Hepatocyte (in vitro differentiated cells): ENCODE measurements around the gene ALPG. TPM values are rescaled to one million over a fixed set of nuclear protein-coding genes. Genes with fewer than 3 reads are reported as not detected.

ENCODE experiments used
- DNase-seq: peaks from one replicate; pipeline ENCODE4 v3.0.0-alpha.2; 2016; ENCODE audit warnings: low spot score
- H2AFZ ChIP-seq: fragments of 200-600 bp; sonication (generic); 2 replicates; pipeline ENCODE4 v1.6.0; 2016; ENCODE audit warnings: antibody characterized with exemption, mild to moderate bottlenecking
- H3K27ac ChIP-seq: fragments of 200-600 bp; sonication (generic); 2 replicates; pipeline ENCODE4 v1.5.1; 2016; ENCODE audit warnings: mild to moderate bottlenecking
- H3K27me3 ChIP-seq: fragments of 200-600 bp; sonication (generic); 2 replicates; pipeline ENCODE4 v1.6.1; 2016
- H3K36me3 ChIP-seq: fragments of 200-600 bp; sonication (generic); replicated peaks from 2 replicates; pipeline ENCODE4 v1.5.1; 2016; ENCODE audit warnings: low read depth; ENCODE audit not compliant: insufficient read depth
- H3K4me1 ChIP-seq: fragments of 200-600 bp; sonication (generic); 2 replicates; pipeline ENCODE4 v1.5.1; 2016; ENCODE audit warnings: mild to moderate bottlenecking, moderate library complexity; ENCODE audit not compliant: insufficient read depth
- H3K4me2 ChIP-seq: fragments of 200-600 bp; sonication (generic); 2 replicates; pipeline ENCODE4 v1.6.0; 2016
- H3K4me3 ChIP-seq: fragments of 200-600 bp; sonication (generic); 2 replicates; pipeline ENCODE4 v1.5.1; 2016; ENCODE audit warnings: mild to moderate bottlenecking
- H3K79me2 ChIP-seq: fragments of 200-600 bp; sonication (generic); 2 replicates; pipeline ENCODE4 v1.6.0; 2017; ENCODE audit warnings: mild to moderate bottlenecking
- H3K9me2 ChIP-seq: fragments of 200-600 bp; sonication (generic); replicated peaks from 2 replicates; pipeline ENCODE4 v1.6.0; 2017; ENCODE audit warnings: mild to moderate bottlenecking; ENCODE audit not compliant: insufficient read depth
- H3K9me3 ChIP-seq: fragments of 200-600 bp; sonication (generic); 2 replicates; pipeline ENCODE4 v1.5.1; 2016; ENCODE audit warnings: low read depth, mild to moderate bottlenecking
- H4K20me1 ChIP-seq: fragments of 200-600 bp; sonication (generic); 2 replicates; pipeline ENCODE4 v1.6.0; 2016; ENCODE audit warnings: mild to moderate bottlenecking; ENCODE audit not compliant: insufficient read depth, poor library complexity, severe bottlenecking
- CTCF ChIP-seq: fragments of 200-600 bp; sonication (generic); IDR thresholded peaks from 2 replicates; pipeline ENCODE4 v1.5.1; 2016; ENCODE audit warnings: antibody characterized with exemption, mild to moderate bottlenecking; ENCODE audit not compliant: poor library complexity
- EZH2 ChIP-seq: fragments of 200-600 bp; sonication (generic); IDR thresholded peaks from 2 replicates; pipeline ENCODE4 v1.6.1; 2016; ENCODE audit warnings: antibody characterized with exemption, mild to moderate bottlenecking, borderline replicate concordance
- EZH2phosphoT487 ChIP-seq: fragments of 200-600 bp; sonication (generic); IDR thresholded peaks from one replicate; pipeline ENCODE4 v1.6.1; 2018; ENCODE audit warnings: antibody characterized with exemption, mild to moderate bottlenecking, low read depth, moderate library complexity; ENCODE audit not compliant: unreplicated experiment, severe bottlenecking
- WGBS: methylation state at CpG from one replicate; pipeline ENCODE4 v1.1.6; 2016; ENCODE audit warnings: low lambda C conversion rate; ENCODE audit errors: missing lambda C conversion rate; 5-methylcytosine and 5-hydroxymethylcytosine counted together
- polyA plus RNA-seq: library from polyadenylated mRNA; unstranded; fragments of >200 nt; fragmentation: Nextera tagmentation; extraction: Ambion mirVana; gene quantifications from 2 replicates; pipeline ENCODE4 v1.2.1, GENCODE V29; 2016
- total RNA-seq: library from RNA; depleted of rRNA; stranded (reverse); fragments of >200 nt; gene quantifications from 2 replicates; pipeline ENCODE4 v1.2.3, GENCODE V29; 2014

The ALPG gene
- total and polyA plus RNA-seq, 2 experiments from 2014 or later: 0.08 to 1.5 TPM

GRCh38 chr2:232434563-232435374 is 28.1 kb downstream of the ALPG start:
- no peak overlapping the region for H2AFZ ChIP-seq
- H4K20me1 ChIP-seq: no peaks in the 10 kb centered on the region
- no peaks in the 10 kb centered on the region for H3K27me3 ChIP-seq
- H3K9me3 ChIP-seq: no peaks in the 10 kb centered on the region
- WGBS: 90% methylated on average over 12 of the region's 12 CpGs
- H3K36me3 ChIP-seq: no peaks in the 10 kb centered on the region
- no peak for TF ChIP-seq EZH2
- no peak for TF ChIP-seq CTCF
- no peak for TF ChIP-seq EZH2phosphoT487
- no peak overlapping the region for H3K27ac ChIP-seq
- no peaks in the 10 kb centered on the region for H3K4me1 ChIP-seq
- no peak for DNase-seq
- H3K4me3 ChIP-seq: no peak overlapping the region
- no peaks in the 10 kb centered on the region for H3K79me2 ChIP-seq
- no peaks in the 10 kb centered on the region for H3K9me2 ChIP-seq
- H3K4me2 ChIP-seq: no peak overlapping the region

- TF ChIP-seq EZH2: no peak
- TF ChIP-seq EZH2phosphoT487: no peak
- TF ChIP-seq CTCF: no peak
- Histone ChIP-seq H3K4me2 (no peak overlapping the region), H3K9me3 (no peaks in the 10 kb centered on the region), H3K79me2 (no peaks in the 10 kb centered on the region), H2AFZ (no peak overlapping the region), H3K27me3 (no peaks in the 10 kb centered on the region), H3K36me3 (no peaks in the 10 kb centered on the region), H3K9me2 (no peaks in the 10 kb centered on the region), H4K20me1 (no peaks in the 10 kb centered on the region), H3K4me3 (no peak overlapping the region), H3K4me1 (no peaks in the 10 kb centered on the region), H3K27ac (no peak overlapping the region)
- no peak for DNase-seq
- 89% methylated on average over 4 of the region's 4 CpGs for WGBS
Observed at GRCh38 chr2:232435375-232435648, 28.7 kb downstream of the ALPG start.

GRCh38 chr2:232435805-232436204 is 29.2 kb downstream of the ALPG start:
- no peaks in the 10 kb centered on the region for H3K4me1 ChIP-seq
- TF ChIP-seq EZH2phosphoT487 (no peak), EZH2 (no peak), CTCF (no peak)
- no peaks in the 10 kb centered on the region for H3K79me2 ChIP-seq
- no peaks in the 10 kb centered on the region for H3K9me3 ChIP-seq
- H2AFZ ChIP-seq: no peak overlapping the region
- H3K27ac ChIP-seq: no peak overlapping the region
- H3K4me3 ChIP-seq: no peak overlapping the region
- no peak overlapping the region for H3K4me2 ChIP-seq
- no peaks in the 10 kb centered on the region for H3K27me3 ChIP-seq
- no peaks in the 10 kb centered on the region for H3K9me2 ChIP-seq
- no peaks in the 10 kb centered on the region for H4K20me1 ChIP-seq
- H3K36me3 ChIP-seq: no peaks in the 10 kb centered on the region
- no peak for DNase-seq
- 88% methylated on average over 7 of the region's 7 CpGs for WGBS
